ENCODE measurements around the gene CENPP. TPM values are rescaled to one million over a fixed set of nuclear protein-coding genes. Genes with fewer than 3 reads are reported as not detected.

CENPP gene
- total RNA-seq, 1 experiment from 2014 or later, result 8.3 TPM

- no peak overlapping the region for H3K9ac ChIP-seq (ENCODE audit: low read length)
- TF ChIP-seq EZH2phosphoT487 (IDR thresholded peaks at IDR 0.05; ENCODE audit: borderline replicate concordance, low read length) (no peak), EZH2 (IDR thresholded peaks at IDR 0.05; ENCODE audit: low read length, unreplicated experiment) (no peak), CTCF (conservative IDR thresholded peaks at IDR 0.05; ENCODE audit: low read depth, low read length) (no peak)
- ChIA-PET POLR2A (ENCODE audit: unreplicated experiment) (no interaction called here), CTCF (no interaction called here)
- no peaks in the 10 kb centered on the region for H4K20me1 ChIP-seq (ENCODE audit: low read length)
- H3F3A ChIP-seq (ENCODE audit: low read length, unreplicated experiment), result no peaks in the 10 kb centered on the region
- ATAC-seq (no peak), DNase-seq (no peak)
- H3K4me3 ChIP-seq (ENCODE audit: low read length), result no peak overlapping the region
- intact Hi-C loops (cut with micrococcal nuclease), result no loop called here
- no peaks in the 10 kb centered on the region for H3K27me3 ChIP-seq (ENCODE audit: low read length)
- no peaks in the 10 kb centered on the region for H3K79me2 ChIP-seq (ENCODE audit: low read length)
- H3K36me3 ChIP-seq (ENCODE audit: low read depth, low read length), result no peaks in the 10 kb centered on the region
- no peak overlapping the region for H2AFZ ChIP-seq (ENCODE audit: low read length)
- no peak overlapping the region for H3K27ac ChIP-seq (ENCODE audit: low read length)
- no peaks in the 10 kb centered on the region for H3K9me2 ChIP-seq (replicated peaks; ENCODE audit: low read length)
- H3K4me2 ChIP-seq (ENCODE audit: low read length), result no peak overlapping the region
- H3K4me1 ChIP-seq (ENCODE audit: insufficient read depth, low read length), result no peaks in the 10 kb centered on the region
- BruUV-seq (replicated peaks), result no TSS peak
- no peaks in the 10 kb centered on the region for H3K9me3 ChIP-seq (ENCODE audit: low read length)
These were observed 187.6 kb downstream of the CENPP start for GRCh38 chr9:92513349-92513748.

- Histone ChIP-seq H3K4me2 (ENCODE audit: low read length) (no peak overlapping the region), H3K9me2 (replicated peaks; ENCODE audit: low read length) (no peaks in the 10 kb centered on the region), H3K27ac (ENCODE audit: low read length) (no peak overlapping the region), H3K4me1 (ENCODE audit: insufficient read depth, low read length) (no peaks in the 10 kb centered on the region), H3K36me3 (ENCODE audit: low read depth, low read length) (no peaks in the 10 kb centered on the region), H3K79me2 (ENCODE audit: low read length) (no peaks in the 10 kb centered on the region), H4K20me1 (ENCODE audit: low read length) (no peaks in the 10 kb centered on the region), H3F3A (ENCODE audit: low read length, unreplicated experiment) (no peaks in the 10 kb centered on the region), H2AFZ (ENCODE audit: low read length) (no peak overlapping the region), H3K9me3 (ENCODE audit: low read length) (no peaks in the 10 kb centered on the region), H3K27me3 (ENCODE audit: low read length) (no peaks in the 10 kb centered on the region), H3K4me3 (ENCODE audit: low read length) (no peak overlapping the region), H3K9ac (ENCODE audit: low read length) (no peak overlapping the region)
- DNase-seq, result no peak
- intact Hi-C loops (cut with micrococcal nuclease), result no loop called here
- POLR2A ChIA-PET (ENCODE audit: unreplicated experiment), result no interaction called here
- ATAC-seq, result no peak
- CTCF ChIA-PET, result no interaction called here
- no TSS peak for BruUV-seq (replicated peaks)
- no peak for TF ChIP-seq EZH2 (IDR thresholded peaks at IDR 0.05; ENCODE audit: low read length, unreplicated experiment)
- TF ChIP-seq EZH2phosphoT487 (IDR thresholded peaks at IDR 0.05; ENCODE audit: borderline replicate concordance, low read length), result no peak
- TF ChIP-seq CTCF (conservative IDR thresholded peaks at IDR 0.05; ENCODE audit: low read depth, low read length), result no peak
These were observed 188.9 kb downstream of the CENPP start for GRCh38 chr9:92514635-92515034.

GRCh38 chr9:92516521-92516920, 190.8 kb downstream of the CENPP start:
- ATAC-seq (no peak), DNase-seq (no peak)
- Histone ChIP-seq H3K27ac (ENCODE audit: low read length) (no peak overlapping the region), H3K9me3 (ENCODE audit: low read length) (no peaks in the 10 kb centered on the region), H3K79me2 (ENCODE audit: low read length) (no peaks in the 10 kb centered on the region), H4K20me1 (ENCODE audit: low read length) (no peaks in the 10 kb centered on the region), H3K36me3 (ENCODE audit: low read depth, low read length) (no peaks in the 10 kb centered on the region), H3K27me3 (ENCODE audit: low read length) (no peaks in the 10 kb centered on the region), H3K9ac (ENCODE audit: low read length) (no peak overlapping the region), H3F3A (ENCODE audit: low read length, unreplicated experiment) (no peaks in the 10 kb centered on the region), H3K9me2 (replicated peaks; ENCODE audit: low read length) (no peaks in the 10 kb centered on the region), H2AFZ (ENCODE audit: low read length) (no peak overlapping the region), H3K4me1 (ENCODE audit: insufficient read depth, low read length) (no peaks in the 10 kb centered on the region), H3K4me2 (ENCODE audit: low read length) (no peak overlapping the region), H3K4me3 (ENCODE audit: low read length) (no peak overlapping the region)
- intact Hi-C loops (cut with micrococcal nuclease), result no loop called here
- TF ChIP-seq EZH2phosphoT487 (IDR thresholded peaks at IDR 0.05; ENCODE audit: borderline replicate concordance, low read length), result no peak
- no peak for TF ChIP-seq EZH2 (IDR thresholded peaks at IDR 0.05; ENCODE audit: low read length, unreplicated experiment)
- no peak for TF ChIP-seq CTCF (conservative IDR thresholded peaks at IDR 0.05; ENCODE audit: low read depth, low read length)
- no TSS peak for BruUV-seq (replicated peaks)
- CTCF ChIA-PET, result no interaction called here
- POLR2A ChIA-PET (ENCODE audit: unreplicated experiment), result no interaction called here

All from PC-3 (cell line).